GM19025 (cell line): ENCODE results near the gene ASAP3.

ENCODE experiments used
- ATAC-seq: cut with Tn5 transposase; IDR thresholded peaks from one replicate; pipeline ENCODE4 v1.9.1; 2021; ENCODE audit warnings: mild to moderate bottlenecking, low read depth, moderate library complexity; ENCODE audit not compliant: unreplicated experiment

Gene ASAP3

DNA sequence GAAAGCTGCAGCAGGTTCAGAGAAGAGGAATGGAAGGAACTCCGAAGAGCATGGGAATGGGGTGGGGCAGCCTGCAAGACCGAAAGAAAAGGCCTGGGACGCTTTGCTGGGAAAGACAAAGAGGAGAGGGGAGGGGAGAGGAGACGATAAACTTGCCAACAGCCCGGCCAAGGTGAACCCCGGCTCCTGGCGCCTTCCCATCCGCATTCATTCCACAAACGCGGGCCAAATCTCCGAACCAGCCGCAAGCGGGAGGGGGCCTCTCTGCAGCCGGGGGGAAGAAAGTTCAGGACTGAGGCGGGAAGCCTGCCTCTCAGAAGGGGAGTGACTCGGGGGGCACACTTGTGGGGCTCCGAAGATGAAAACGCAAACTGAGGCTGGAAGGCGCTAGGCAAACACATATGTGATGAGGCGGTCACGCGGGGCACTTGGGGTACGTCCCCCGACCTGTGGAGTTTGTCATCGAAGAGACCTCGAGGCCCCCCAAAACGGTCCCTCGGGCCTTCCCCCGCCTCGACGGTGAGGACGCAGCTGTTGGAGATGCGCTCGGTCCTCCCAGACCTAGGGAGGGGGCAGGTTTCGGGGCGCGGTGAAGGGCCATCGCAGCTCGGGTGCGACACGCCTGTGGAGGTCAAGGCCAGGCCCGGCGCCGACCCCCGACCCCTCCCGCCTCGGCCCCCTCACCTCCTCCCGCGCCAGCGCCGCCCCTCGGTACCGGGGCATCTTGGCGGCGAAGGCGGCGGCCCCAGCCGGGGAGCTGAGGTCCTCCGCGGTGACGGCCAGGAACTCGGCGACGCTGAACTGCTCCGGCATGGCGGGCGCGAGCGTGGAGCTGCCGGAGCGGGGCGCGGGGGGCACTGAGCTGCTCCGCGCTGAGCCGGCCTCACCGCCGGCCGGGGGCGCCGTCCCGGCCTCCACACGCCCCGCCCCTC is at the start of gene ASAP3:
Gene ASAP3, minus strand, starts transcription at position 859 of the 932 bp plus-strand sequence. Its CDS starts 46 bp downstream, at position 813.
- ATAC-seq, result peak; percentile 25

- no peak for ATAC-seq
Observed at GRCh38 chr1:23533246-23534023, 49.5 kb upstream of the ASAP3 start.

DNA sequence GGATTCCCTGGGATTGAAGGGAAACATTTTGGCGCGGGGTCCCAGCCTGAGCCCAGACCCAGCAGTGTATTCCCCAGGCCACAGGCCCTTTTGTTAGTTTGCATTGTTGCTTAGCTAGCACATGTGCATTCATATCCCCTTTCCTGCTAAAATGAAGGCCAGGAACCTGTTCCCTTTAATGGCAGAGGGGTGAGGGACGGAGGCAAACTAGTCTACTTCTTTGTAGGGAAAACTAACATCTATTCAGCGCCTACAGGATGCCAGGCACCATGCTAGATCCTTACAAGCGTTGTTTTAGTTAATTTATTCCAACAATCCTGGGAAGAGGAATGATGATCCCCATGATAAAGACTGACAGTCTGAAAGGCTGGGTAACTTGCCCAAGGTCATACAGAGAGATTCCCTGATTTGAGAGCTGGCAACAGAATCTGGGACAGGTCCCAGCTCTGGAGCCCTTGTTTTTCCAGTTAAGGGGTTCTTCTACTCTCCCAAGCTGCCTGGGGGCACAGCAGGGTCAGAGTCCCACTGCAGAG is 47.6 kb upstream of the ASAP3 start:
- no peak for ATAC-seq

DNA sequence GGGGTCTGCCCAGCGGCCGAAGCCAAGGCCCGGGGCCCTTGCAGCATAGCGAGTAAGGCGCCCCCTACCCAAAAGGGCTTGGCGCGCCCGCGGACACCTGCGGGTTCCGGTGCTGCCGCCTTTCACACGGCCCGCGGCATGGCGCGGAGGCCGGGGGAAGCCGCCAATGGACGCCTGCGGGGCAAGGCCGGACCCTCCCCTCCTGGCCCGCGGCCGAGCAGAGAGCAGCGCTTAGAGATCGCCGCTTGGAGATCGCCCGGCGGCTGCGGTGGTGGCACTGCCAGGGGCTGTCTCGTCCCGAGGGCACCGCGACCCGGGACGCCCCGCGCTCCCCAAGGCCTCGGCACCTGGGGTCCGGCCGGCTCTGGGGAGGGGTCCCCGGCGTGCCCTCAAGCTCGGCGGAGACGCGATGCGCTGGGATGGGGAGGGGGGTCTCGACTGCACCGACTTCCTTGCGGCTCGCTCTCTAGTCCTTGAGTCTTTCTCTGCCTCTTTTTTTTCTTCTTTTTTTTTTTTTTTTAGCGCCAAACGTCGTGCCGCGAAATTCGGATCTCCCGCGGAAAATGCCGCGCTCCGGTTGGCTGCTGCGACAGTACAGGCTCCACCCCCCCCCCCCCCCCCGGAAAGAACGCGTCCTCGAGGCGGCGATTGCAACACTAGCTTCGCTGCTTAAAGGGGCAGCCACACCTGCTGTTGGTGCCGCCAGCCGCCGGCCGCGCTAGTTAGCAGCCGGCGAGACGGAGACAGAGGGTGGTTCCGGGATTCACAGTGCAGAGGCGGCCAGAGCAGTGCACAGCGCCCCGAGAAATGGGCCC is 47.0 kb upstream of the ASAP3 start, which contains the start of gene E2F2:
Gene E2F2, minus strand, starts transcription at position 487 of the 815 bp plus-strand sequence. Its CDS starts 440 bp downstream, at position 47.
- peak; percentile 36 for ATAC-seq

- ATAC-seq, result no peak
Observed at GRCh38 chr1:23530087-23530746, 46.2 kb upstream of the ASAP3 start.

- ATAC-seq, result no peak
Observed at GRCh38 chr1:23529146-23530086, 45.4 kb upstream of the ASAP3 start.

DNA sequence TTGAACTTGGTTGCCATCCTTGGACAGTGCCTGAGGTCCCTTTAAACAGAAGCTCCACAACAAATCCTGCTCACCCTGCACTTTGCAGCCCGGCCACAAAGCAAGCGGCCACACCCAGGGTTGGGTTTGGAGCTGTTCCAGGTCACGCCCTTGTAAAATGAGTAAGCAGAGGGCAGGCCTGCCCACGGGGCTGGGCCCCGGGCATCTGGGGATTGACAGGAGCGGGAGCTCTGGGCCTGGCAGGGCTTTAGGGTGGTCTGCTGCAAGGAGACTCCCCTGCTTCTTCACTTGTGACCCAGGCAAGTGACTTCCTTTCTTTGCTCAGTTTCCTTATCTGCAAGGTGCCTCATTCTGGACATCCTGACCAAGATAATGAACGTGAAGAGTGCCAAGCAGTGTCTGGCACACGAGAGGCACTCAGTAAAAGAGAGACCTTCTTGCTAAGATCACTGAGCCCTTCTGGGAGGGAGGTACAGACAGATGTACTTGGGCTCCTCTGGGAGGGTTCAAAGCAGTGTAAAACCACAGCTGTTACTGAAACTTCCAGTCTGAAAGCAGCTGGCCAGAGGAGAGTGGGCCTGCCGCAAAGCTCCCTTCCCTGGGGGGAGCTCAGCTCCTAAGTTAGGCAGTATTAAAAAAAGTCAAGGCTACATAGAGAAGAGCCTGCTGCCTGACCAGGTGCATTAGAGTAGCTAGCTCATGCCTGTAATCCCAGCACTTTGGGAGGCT is 44.4 kb upstream of the ASAP3 start:
- peak; percentile 47 for ATAC-seq

DNA sequence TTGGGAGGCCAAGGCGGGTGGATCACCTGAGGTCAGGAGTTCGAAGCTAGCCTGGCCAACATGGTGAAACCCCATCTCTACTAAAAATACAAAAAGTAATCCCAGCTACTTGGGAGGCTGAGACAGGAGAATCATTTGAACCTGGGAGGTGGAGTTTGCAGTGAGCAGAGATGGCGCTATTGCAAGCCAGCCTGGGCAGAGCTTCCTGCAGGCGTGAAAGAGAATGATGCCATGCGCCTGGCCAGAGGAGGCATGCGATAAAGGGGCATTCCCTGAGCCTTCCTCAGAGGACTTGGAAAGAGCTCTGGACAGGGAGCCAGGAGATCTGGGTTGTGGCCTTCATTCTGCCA is 43.9 kb upstream of the ASAP3 start:
- no peak for ATAC-seq

DNA sequence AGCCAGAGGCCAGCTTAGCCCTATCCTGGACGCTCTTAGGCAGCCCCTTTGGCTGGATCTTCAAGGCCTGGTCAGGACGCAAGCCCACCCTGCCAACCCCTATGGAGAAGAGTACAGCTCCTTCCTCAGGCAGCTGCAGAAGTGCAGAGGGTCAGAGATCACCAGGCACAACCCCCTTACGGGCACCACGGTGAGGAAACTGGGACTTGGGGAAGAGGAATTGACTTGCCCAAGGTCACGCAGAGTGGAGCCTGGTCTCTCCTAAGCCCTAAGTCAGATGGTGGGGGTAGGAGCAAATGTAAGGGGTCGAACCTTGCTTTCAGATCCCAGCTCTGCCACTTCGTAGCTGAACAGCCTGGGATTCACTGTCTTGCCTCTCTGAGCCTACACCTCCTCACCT is 43.4 kb upstream of the ASAP3 start:
- ATAC-seq, result no peak

GRCh38 chr1:23526329-23527041 is 42.5 kb upstream of the ASAP3 start:
- no peak for ATAC-seq

GRCh38 chr1:23525558-23526250 is 41.7 kb upstream of the ASAP3 start:
- no peak for ATAC-seq

DNA sequence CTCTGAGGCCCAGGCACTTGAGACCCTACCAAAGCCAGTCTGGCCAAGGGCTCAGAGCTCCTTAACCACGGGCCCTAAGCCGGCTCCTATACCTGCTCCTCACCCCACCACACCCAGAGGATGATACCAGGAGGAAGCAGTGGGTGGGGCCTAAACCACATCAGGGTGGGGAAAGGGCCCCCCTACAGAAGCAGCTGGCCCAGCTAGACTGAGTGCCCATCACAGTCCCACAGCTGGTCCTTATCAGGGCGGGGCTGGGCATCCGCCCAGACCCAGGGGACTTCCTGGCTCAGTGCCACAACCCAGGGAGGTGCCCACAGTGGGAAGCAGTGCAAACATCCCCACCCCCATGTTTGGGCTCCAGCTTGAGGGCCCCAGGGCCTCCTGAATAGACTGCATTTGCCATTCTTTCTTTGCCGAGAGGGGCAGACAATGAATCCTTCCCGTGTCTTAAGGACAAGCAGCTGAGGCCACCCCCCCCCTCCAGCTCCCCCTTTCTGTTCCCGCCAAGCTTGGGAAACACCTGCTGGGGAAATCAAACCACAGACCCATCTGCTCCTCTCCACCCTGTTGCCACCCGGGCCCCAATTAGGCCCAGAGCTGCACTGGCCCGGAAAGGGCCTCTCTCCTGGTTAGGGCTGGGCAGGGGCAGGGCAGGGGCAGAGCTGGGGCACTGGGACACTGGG is 40.9 kb upstream of the ASAP3 start:
- no peak for ATAC-seq

DNA sequence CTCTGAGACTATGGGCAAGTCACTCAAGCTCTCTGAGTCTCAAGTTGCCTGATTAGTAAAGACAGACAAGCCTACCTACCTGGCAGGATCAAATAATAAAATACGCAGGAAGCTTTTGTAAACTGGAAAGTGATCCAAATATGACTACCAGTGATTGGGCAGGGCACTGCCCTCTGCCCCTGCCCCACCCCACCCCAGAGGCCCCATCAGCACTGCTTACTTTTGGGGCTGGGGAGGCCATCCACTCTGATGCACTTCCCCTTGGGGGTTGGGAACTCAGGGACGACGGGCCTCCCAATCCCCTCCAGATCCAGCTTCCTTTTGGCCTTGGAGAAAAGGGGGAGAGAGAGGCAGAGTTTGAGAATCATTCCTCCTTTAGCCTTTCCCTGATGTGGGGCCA is 40.2 kb upstream of the ASAP3 start:
- ATAC-seq, result no peak

GRCh38 chr1:23522244-23522982 is 38.4 kb upstream of the ASAP3 start:
- ATAC-seq, result no peak

DNA sequence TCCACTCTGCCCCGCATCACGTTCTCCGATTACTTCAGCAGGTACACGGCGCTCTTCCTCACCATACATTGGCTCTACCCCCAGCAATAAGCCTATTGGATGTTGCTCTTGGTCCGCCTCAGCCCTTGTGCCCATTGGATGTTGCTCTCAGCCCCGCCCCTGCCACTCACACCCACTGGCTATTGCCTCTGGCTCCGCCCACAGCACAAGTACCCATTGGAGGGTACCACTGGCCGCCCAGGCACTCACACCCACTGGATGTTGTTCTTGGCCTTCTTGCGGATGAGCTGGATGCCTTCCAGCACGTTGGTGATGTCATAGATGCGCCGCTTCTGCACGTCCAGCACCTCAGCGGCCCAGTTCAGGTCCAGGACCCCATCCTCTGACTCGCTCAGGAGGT is 37.6 kb upstream of the ASAP3 start:
- no peak for ATAC-seq

DNA sequence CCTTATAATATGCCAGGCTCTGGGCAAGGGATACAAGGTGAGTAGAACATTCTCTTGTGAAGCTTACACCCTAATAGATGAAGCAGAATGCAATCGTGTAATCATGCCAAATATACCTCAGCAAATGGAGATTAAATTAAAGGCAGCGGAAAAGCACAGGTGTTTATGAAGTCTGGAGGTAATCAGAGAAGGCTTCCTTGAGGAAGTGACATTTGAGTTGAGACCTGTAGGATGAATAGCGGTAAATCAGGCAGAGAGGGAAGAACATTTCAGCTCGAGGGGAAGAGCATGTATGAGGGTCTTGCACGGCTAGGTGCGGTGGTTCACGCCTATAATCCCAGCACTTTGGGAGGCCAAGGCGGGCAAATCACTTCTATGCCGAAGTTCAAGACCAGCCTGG is 33.6 kb upstream of the ASAP3 start:
- ATAC-seq, result no peak
